ENCODE results near the gene SUGCT.

DNA sequence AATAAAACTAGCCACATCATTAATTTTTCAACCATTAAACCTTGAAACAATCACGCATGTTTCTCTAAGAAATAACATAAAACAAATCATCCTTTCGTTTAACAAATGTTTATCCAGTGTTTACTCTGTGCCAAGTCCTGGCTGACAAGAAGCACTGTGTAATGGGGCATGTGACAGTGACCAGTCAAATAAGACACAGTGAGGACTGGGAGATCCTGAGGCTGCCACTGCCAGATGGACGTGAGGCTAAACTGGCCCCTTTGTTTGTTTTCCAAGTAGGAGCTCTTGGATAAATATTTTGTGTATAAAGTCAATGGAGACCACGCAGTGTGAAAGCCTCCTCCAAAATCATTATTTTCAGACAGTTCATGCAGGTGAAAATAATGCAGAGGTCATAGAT is 626.2 kb downstream of the SUGCT start:
- TF ChIP-seq, protein P1, sequence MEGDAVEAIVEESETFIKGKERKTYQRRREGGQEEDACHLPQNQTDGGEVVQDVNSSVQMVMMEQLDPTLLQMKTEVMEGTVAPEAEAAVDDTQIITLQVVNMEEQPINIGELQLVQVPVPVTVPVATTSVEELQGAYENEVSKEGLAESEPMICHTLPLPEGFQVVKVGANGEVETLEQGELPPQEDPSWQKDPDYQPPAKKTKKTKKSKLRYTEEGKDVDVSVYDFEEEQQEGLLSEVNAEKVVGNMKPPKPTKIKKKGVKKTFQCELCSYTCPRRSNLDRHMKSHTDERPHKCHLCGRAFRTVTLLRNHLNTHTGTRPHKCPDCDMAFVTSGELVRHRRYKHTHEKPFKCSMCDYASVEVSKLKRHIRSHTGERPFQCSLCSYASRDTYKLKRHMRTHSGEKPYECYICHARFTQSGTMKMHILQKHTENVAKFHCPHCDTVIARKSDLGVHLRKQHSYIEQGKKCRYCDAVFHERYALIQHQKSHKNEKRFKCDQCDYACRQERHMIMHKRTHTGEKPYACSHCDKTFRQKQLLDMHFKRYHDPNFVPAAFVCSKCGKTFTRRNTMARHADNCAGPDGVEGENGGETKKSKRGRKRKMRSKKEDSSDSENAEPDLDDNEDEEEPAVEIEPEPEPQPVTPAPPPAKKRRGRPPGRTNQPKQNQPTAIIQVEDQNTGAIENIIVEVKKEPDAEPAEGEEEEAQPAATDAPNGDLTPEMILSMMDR (conservative IDR thresholded peaks at IDR 0.05) = no peak
- no peak for TF ChIP-seq ZFX (IDR thresholded peaks at IDR 0.05)

Data from C4-2B (cell line).